GM19463 (cell line): ENCODE results near the gene STARD3.
A peak's percentile ranks its signal among the peaks of the same experiment; 100 is the strongest.

Experiments used
- ATAC-seq: cut with Tn5 transposase; IDR thresholded peaks from one replicate; pipeline ENCODE4 v1.9.1; 2021; ENCODE audit warnings: mild to moderate bottlenecking, moderate library complexity; ENCODE audit not compliant: unreplicated experiment

STARD3 gene

DNA sequence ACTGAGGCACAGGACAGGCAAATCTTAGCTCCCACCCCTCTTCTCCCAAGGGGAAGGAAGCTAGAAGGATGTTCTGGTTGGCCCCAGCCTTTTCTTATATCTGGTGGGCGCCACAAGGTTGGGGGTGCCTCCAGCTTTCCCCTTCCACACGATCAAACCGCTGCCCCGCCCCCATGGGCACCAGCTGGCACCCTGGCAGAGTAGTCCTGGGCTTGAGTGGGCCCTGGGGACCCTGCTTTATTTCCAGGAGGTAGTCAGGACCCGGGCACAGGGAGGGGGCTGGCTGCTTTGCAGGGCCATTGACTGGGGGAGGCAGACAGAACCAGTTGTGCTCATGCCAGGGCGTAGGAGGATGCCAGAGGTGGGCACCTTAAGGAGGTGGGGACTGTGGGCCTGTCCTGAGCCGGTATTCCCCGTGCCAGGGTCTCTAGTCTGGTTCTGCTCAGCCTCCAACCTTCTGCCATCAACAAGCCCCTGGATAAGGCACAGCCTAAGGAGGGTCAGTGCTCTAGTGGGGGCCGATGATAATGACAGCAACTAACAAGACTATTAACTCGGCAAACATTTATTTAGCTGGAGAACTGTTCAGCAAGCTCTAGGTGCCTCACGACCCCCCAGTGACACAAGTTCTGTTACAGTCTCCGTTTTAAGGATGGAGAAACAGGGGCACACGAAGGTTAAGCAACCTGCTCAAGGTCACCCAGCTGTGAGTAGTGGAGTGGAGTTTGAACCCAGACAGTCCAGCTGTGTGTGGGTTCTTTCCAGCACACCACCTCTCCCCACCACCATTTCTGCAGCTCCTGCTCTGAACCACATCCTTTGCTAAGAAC lies 17.8 kb upstream of the STARD3 start:
- ATAC-seq = no peak

DNA sequence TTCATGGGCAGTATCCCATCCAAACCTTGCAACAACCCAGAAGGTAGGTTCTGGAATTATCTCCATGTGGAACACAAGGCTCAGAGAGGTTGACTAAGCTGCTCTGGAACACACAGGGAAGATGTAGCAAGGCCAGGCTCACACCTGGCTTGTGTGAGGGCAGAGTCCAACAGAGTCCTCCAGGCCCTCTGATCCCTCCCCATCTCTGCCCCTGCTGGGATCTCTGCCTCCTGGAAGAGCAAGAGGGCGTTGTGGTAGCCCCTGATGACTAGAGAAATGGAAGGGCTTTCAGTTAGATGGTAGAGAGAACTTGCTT lies 17.2 kb upstream of the STARD3 start:
- no peak for ATAC-seq

DNA sequence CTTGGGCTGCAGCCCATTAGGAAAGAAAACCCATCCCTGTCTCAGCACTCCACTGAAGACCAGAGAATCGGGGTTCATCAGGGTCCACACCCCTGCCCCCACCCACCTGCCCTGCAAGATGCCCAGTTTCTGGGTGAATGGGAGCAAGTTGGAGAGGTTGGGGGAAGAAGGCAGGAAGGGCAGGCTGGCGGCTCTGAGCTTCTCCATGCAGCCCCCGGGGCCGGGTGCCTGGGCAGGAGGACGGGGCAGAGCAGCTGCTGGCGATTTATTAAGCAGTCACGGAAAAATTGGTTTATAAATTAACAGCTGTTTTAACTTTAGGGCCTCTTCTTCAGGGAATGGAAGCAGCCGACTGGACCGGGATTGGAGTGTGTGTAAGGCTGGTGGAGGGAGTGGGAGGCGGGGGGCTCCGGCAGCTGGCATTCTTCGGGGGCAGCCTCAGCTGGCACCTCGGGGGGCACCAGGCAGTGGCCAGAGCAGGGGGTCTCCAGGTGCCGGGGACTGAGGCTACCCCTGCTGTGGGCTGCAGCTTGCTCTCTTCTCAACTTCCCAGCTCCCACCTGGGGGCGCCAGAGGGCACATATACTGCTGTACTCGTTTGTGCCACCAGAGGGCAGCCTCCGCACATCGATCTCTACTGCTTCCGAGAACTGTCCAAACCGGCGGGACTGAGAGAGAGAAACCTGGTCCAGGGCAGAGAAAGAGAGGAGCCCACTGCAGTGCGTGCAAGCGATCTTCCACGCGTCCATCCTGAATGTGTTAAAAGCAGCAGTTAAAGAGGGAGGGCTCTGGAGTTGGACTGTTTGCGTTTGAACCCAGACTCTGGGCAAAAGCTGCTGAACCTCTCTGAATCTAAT lies 15.2 kb upstream of the STARD3 start:
- ATAC-seq = peak; percentile 44

DNA sequence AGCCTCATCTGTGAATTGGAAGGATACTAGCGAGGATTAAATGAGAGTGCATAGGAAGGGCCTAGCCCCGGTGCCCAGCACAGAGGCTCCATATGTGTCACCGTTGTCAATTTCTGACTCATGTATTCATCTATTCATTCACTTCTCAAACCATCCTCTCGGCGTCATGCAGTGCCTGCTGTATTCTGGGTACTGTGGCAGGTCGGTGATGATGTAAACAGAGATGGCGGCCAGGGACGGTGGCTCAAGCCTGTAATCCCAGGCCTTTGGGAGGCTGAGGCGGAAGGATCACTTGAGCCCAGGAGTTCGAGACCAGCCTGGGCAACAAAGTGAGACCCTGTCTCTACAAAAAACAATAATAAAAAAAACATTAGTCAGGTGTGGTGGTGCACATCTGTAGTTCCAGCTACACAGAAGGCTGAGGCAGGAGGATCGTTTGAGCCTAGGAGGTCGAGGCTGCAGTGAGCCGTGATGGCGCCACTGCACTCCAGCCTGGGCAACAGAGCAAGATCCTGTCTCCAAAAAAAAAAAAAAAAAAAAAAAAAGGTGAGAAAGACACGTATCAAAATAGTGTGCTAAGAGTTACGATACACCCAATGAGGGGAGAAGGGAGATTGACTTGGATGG lies 14.5 kb upstream of the STARD3 start:
- no peak for ATAC-seq

DNA sequence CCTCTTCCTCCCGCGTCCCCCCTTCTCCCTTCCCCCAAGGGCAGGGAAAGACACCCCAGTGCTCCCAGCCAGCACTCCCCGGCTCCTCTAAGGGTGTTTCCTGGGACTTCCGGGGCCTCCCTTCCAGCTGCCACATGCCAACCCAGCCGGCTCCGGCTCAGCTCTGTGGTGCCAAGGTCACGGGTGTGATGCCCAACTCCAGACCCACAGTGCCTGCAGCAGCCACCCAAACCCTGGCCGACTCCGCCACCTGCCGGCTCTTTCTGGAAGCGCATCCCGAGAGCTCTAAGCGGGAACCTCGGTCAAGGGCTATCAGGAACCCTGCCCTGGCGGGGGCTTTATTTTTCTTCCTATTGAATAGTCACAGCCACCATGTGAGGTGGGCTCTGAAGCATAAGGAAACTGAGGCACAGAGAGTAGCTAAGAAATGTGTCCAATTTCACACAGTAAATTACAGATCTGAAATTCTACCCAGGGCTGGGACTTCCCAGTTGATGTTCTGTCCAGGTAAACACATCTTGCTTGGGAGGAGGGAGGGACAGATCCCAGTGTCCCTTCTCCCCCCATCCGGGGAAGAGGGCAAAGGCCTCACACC lies 13.5 kb upstream of the STARD3 start:
- no peak for ATAC-seq

DNA sequence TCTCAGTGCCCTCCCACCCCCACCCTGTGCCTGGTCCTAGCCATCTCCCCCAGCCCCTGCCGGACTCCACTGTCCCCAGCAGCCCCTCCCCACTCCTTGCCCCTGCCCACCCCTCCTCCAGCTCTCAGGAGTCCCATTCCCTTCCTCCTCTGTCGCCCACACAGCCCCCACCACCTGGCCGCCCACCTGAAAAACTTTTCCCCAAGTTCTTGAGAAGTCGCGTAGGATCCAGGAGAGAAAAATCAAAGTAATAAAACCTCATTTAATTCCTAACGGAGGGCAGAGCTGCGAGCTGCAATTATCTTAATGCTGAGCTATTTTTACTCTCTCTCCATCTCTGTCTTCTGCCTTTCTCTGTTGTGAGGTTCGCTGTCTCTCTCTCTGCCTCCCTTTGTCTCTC lies 12.6 kb upstream of the STARD3 start:
- no peak for ATAC-seq

DNA sequence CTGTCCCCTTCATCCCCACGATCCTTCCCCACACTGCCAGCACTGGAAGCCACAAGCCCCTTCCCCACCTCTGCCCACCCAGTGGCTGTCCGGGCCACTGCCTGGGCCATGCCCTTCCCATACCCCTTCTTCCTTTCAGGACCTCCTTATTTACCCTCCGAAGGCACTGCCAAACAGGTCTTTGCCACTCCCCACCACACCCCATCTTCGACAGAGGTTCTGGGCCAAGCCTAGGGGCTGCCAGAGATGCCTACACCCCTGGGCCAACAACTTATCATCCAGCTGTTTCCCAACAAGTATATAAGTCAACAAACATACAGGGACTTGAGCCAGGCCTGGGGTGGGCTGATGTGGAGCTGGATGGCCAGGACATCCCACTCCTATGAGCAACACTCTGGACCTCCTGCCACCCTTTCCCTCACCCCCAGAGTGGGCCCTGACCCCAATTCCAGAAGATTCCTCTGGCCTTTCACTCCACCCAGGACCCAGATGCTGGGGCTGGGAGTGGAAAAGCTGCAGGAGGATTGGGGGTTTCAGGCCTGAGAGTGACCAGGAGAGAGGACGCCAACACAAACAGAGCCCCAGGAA lies 11.7 kb upstream of the STARD3 start:
- no peak for ATAC-seq

DNA sequence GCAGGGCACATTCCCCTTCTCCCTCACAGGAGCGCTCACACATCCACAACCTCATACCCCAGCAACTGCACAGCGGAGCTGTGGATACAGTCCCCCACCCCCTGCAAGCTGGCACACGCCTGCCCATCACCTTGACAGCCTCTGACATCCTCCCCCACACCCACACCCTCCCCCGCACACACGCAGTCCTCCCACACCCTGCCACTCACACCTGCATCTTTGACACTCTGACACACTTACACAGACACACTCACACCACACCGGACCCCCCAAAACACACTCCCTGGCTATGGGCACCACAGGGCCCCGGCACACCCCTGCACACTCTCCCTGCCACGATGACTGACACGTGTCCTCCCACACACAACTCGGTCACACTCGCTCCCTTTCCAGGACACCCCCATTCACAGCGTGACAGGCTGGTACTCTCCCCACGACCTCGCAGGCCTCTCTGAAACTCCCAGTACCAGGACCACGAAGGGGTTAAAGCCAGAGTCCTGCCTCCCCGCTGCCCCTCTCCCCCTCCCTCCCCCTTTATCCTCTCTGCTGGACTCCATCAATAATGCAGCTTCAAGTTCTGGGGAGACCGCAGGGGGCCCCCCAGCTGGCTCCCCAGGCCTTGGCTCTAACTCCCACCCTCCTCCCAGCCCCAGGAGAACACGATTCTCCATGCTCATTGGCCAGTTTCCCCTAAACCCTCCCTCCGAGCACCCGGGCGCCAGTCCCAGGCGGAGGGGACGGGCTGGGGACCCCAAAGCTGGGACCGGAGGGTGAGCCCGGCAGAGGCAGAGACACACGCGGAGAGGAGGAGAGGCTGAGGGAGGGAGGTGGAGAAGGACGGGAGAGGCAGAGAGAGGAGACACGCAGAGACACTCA lies 10.5 kb upstream of the STARD3 start, which contains the start of gene PPP1R1B:
TSS of gene PPP1R1B (plus strand) at position 782 of the 876 bp plus-strand sequence. CDS start 441 bp downstream, outside the sequence.
- ATAC-seq = no peak

DNA sequence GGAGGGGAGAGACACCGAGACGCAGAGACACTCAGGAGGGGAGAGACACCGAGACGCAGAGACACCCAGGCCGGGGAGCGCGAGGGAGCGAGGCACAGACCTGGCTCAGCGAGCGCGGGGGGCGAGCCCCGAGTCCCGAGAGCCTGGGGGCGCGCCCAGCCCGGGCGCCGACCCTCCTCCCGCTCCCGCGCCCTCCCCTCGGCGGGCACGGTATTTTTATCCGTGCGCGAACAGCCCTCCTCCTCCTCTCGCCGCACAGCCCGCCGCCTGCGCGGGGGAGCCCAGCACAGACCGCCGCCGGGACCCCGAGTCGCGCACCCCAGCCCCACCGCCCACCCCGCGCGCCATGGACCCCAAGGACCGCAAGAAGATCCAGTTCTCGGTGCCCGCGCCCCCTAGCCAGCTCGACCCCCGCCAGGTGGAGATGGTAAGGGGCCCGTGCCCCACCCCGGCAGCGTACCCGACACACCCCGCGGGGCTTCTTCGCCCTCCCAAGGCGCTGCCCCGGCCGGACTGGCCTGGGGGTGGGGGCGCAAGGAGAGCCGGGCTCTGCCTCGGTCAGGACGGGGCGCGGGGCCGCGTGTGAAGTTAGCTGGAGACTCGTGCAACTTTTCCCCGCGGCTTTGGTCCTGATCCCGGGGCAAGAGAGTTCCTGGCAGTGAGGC lies 9.8 kb upstream of the STARD3 start:
- no peak for ATAC-seq

DNA sequence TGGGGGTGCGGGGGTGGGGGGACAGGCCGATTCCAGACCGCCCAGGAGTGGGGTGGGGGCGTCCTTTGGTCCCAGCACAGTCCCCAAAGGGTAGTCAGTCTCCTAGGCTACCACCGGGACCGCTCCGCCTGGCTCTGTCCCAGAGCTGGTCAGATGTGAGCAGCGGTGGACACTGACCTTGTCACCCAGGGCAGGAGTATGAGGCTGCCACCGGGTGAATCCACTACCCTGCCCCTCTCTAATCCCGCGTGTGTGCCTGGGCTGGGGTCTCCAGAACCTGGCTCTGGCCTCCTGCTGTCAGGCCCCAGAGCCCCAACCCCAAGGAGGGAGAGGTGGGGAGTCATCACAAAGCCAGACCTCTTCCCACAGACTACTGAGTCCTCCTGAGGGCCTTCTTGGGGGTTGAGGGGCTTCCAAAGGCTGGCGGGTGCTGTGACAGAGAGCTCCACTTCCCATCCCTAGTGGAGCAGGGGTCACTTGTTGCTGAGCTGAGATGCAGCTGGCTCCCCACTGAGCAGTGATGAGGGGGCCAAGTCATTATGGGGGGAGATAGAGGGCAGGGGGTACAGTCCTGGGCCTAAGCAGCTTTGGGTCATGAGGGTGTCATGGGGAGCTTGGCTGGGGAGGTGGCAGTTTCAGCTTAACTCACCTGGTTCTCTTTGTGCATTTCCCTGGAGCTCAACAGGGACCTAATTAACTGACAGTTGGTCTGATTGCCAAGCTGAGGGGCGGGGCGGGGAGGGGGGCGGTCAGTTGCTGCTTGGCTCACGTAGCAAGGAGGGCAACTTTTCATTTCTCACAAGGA lies 9.0 kb upstream of the STARD3 start:
- ATAC-seq = no peak

DNA sequence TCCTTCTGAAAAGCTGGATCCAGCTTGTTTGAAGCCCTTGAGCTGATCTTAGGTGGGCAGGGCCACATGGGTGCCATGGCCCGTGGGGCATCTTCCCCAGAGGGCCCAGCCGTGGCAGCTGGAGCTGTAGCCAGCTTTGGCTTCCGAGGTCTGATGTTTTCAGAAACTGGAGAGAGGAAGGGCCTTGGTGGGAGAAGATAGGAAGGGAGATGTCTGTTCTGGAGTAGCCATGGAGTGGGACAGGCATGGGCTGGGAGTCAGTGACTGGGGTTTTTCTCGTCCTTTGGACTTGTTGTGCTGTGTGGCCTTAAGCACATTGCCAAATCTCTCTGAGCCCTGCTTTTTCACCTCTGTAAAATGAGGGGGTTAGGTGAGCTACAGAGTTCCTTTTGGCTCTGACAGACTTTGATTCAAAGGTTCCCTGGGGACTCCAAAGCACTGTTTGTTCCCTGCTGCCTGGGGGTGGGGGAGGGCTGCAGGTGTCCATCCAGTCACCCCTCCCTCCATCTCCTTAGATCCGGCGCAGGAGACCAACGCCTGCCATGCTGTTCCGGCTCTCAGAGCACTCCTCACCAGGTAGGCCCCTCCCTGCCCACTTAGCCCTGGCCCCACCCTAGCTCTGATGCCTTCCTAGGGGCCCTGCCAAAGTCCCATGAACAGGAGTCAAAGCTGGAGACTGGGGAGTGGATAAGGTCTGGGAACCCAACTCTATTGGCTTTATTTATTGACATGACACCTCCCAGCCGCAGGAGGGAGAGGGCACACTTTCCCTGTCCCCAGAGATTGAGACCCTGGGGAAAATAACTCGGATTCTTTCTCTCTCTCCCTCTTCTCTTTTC lies 8.1 kb upstream of the STARD3 start:
- no peak for ATAC-seq

DNA sequence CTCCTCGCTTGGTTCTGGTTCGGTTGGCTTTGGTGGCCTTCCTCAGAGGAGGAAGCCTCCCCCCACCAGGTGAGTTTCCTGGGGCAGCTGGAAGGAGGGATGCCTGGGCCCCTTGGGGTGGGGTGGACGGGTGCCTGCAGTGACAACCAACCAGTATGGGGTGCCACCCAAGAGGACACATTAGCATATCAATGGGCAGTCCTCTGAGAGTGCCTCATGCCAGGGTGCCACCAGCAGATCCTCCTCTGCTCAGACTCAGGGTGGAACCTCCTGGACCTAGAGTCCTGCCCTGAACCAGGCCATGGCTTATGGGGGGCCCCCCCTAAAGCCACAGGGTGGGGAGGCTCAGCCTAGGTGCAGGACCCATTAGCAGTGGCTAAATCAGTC lies 7.5 kb upstream of the STARD3 start:
- ATAC-seq = no peak

DNA sequence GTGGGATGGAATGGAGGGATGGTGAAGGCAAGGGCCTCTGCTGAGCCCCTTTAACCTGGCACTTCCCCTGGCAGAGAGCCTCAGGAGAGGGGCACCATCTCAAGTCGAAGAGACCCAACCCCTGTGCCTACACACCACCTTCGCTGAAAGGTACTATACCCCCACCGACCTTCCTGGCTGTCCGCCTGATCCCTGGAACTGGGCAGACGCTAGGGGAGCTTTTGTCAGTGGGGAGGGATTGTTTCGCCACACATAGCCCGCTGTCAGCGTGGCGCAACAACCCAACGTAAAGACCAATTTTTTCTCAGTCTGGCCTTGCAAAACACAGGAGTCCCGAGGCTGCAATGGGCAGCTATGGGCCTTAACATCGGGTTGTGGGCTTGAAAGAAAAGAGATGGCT lies 7.0 kb upstream of the STARD3 start:
- no peak for ATAC-seq

DNA sequence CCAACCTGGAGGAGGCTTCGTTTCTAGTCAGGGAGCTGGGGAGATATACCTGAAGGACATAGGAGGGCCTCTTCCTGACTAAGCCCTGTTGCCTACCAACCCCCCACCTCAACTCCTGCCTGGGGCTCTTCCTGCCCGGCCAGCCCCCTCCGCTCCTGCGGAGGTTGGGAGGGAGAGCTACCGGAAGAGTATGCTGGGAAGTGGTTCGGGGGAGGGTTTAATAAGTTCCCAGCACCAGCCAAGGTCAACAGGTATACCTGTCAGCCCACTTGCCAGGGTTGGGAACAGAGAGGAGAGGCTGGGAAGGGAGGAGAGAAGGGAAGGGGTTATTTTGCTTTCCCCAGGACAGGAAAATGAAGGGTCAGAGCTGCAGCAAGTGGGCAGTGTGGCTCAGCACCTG lies 5.5 kb upstream of the STARD3 start:
- ATAC-seq = no peak

DNA sequence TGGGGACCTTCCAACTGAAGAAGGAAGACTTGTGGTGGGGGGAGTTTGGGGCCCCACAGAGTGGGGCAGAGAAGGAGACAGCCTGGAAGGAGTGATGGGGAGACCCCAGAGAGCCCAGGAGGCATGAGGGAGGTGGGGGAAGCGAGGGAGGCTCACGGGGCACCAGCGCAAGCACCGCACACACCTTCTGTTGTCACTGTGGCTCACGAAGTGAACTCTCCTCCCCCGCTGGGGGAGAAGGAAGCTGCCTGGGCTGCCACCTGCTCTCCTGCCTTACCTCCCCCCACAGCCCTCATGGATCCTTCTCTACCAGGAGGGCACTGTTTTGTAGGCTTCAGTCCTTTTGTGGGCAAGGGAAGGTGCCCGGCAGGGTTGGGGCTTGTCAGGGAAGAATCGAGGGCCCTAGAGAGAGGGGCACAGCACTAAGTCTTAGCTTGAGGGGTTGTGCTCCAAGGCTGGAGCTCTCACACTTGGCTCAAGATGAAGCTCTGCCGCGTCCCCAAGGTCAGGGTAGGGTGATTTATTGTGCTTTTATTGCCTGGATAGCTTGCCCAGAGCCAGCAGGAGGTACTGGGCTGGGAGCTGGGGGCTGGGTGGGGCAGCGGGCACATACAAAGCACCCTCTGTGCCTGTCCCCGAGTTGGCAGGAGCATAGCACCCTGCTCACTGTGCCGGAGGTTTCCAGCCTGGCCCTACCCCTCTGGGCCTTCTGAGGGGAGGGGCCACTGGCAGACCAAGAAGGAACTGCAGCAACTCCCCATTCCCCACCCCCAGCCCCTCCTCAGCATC lies 4.6 kb upstream of the STARD3 start:
- ATAC-seq = no peak

DNA sequence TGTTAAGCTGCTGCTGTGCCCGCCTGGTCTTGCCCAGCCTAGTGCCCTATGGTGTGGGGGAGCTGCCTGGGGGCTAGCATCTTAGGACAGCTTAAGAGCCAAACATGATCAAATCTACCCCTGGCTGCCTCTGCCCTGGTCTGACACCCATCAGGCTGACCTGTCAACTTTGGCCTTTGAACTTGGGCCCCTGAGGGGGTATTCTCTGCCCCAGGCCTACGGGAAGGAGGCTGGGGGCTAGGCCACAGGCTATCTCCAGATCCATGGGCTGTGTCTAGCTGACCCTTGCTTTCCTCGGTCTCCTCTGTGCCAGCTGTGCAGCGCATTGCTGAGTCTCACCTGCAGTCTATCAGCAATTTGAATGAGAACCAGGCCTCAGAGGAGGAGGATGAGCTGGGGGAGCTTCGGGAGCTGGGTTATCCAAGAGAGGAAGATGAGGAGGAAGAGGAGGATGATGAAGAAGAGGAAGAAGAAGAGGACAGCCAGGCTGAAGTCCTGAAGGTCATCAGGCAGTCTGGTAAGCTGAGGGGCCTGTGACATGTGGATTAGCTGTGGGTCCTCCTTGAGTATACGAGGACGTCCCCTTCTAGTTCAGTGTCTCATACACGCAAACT lies 3.3 kb upstream of the STARD3 start:
- no peak for ATAC-seq
